Spinal cord (tissue), 10 donors: ENCODE data around the gene SLC16A6. TPM values are rescaled to one million over a fixed set of nuclear protein-coding genes. Genes with fewer than 3 reads are reported as not detected.
"Not testable (repeated sequence)": the region's sequence is repeated elsewhere in the genome, so short reads cannot be mapped to it uniquely, and the experiment has no call there.

Experiments
- DNase-seq, 6 donors: peaks; one replicate each; pipeline versions ENCODE4 v3.0.0 to v3.0.0-alpha.2; 2013 to 2015; ENCODE audit warnings: low spot score in 6 of 6, low read depth in 4 of 6
- H3K27ac ChIP-seq: one replicate; pipeline ENCODE4 v1.5.1; 2013; ENCODE audit warnings: low read depth, low read length, control low read depth
- H3K27me3 ChIP-seq: one replicate; pipeline ENCODE4 v1.6.1; 2013; ENCODE audit warnings: low read length; ENCODE audit not compliant: control insufficient read depth, insufficient read depth
- H3K36me3 ChIP-seq: one replicate; pipeline ENCODE4 v1.6.1; 2013; ENCODE audit warnings: low read length; ENCODE audit not compliant: control insufficient read depth, insufficient read depth
- H3K4me1 ChIP-seq: one replicate; pipeline ENCODE4 v1.6.1; 2013; ENCODE audit warnings: low read length; ENCODE audit not compliant: control insufficient read depth, insufficient read depth
- H3K4me3 ChIP-seq: one replicate; pipeline ENCODE4 v1.5.1; 2013; ENCODE audit warnings: low read depth, low read length, control low read depth
- H3K9me3 ChIP-seq: one replicate; pipeline ENCODE4 v1.6.1; 2013; ENCODE audit warnings: low read length; ENCODE audit not compliant: control insufficient read depth, insufficient read depth
- WGBS: methylation state at CpG from one replicate; pipeline ENCODE4 v1.1.5; 2013; ENCODE audit warnings: missing lambda C conversion rate; ENCODE audit not compliant: insufficient coverage; 5-methylcytosine and 5-hydroxymethylcytosine counted together
- polyA plus RNA-seq, 2 donors: library from polyadenylated mRNA; unstranded; fragments of 120-200 nt; gene quantifications; one replicate each; pipeline ENCODE4 v1.2.1, GENCODE V29; 2013; ENCODE audit not compliant: insufficient read length in 2 of 2
- total RNA-seq, 2 donors: library from RNA; depleted of rRNA in 1 of 2; stranded (reverse); fragments of 120-200 nt in 1 of 2; fragments of >200 nt in 1 of 2; gene quantifications; one replicate each; pipeline versions ENCODE4 v1.2.3 to v1.2.4, GENCODE V29; 2013 to 2014
- donor health status: healthy.

SLC16A6 gene
- total and polyA plus RNA-seq, 4 donors: 2.3 to 36.5 (median 9.4) TPM

DNA sequence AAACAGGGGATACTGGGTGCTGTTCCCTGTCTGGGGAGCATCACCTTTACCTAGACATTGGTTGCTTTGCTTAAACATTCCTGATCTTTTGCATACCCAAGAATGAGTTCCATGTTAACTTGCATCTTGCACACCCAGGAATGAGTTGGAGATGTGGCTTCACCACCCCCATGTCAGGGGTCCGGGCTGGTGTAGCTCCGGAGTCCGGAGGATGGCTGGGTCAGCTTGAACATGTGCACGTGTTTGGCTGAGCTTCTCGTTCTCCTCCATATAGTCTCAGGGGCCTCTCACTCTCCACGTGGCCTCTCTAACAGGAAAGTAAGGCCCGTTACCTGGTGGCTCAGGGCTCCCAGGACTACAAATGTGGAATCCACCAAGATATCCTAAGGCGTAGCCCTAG, 61.3 kb downstream of the SLC16A6 start:
- no peak for DNase-seq
- Histone ChIP-seq H3K9me3 (no peaks in the 10 kb centered on the region), H3K27ac (no peak overlapping the region), H3K4me1 (peaks cover 22% of the 10 kb centered on the region), H3K36me3 (peaks cover 13% of the 10 kb centered on the region), H3K4me3 (no peak overlapping the region), H3K27me3 (no peaks in the 10 kb centered on the region)
- 92% methylated on average over 8 of the region's 8 CpGs for WGBS

DNA sequence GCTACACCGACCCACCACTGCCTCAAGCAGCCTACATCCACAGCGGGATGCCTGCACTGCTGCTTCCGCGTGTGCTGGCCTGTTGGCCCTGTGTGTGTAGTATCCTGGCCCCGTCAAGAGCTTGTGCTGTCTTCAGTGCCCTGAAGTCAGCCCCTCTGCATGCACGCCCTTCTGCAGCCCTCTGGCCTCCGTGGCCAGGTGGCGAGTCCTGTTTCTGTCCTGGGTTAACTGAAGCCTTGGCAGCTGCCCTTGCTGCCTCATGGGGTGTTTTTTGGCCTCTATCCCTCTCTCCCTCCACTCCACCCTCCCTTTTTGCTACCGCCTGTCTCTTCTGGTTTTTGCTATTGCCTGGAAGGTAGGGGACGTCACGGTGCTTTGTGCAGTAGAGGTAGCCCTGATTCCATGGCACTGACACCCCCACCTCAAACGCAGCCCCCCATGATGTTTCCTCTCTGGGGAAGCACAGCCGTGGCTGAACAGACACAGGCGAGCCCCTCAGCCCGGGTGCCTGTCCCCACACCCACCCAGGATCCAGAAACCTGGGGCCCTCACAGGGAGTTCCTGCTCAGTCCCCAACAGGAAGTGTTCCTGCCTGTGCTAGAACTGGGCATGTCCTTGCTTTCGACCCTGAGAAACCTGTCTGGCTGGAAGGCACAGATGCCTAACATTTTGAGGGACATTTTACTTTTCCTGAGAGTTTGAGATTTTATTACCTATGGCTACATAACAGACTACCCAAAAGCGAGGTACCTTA, 61.9 kb downstream of the SLC16A6 start:
- no peak overlapping the region for H3K27ac ChIP-seq
- H3K4me1 ChIP-seq: peaks cover 15% of the 10 kb centered on the region
- H3K36me3 ChIP-seq: peaks cover 13% of the 10 kb centered on the region
- no peaks in the 10 kb centered on the region for H3K27me3 ChIP-seq
- WGBS: 79% methylated on average over 10 of the region's 17 CpGs
- H3K9me3 ChIP-seq: no peaks in the 10 kb centered on the region
- H3K4me3 ChIP-seq: no peak overlapping the region
- DNase-seq: no peak

- H3K27me3 ChIP-seq, H3K4me3 ChIP-seq, DNase-seq, H3K9me3 ChIP-seq, H3K27ac ChIP-seq: not testable (repeated sequence)
- 77% methylated on average over 7 of the region's 9 CpGs for WGBS
- Histone ChIP-seq H3K4me1 (peaks cover 14% of the 10 kb centered on the region), H3K36me3 (peaks cover 13% of the 10 kb centered on the region)
Measured at GRCh38 chr17:68228039-68228680, 62.8 kb downstream of the SLC16A6 start.

- H3K27ac ChIP-seq, H3K27me3 ChIP-seq, DNase-seq, H3K9me3 ChIP-seq, H3K4me3 ChIP-seq: not testable (repeated sequence)
- peaks cover 14% of the 10 kb centered on the region for H3K4me1 ChIP-seq
- peaks cover 13% of the 10 kb centered on the region for H3K36me3 ChIP-seq
- 100% methylated on average over 1 of the region's 4 CpGs for WGBS
Measured at GRCh38 chr17:68225055-68225454, 65.9 kb downstream of the SLC16A6 start.

DNA sequence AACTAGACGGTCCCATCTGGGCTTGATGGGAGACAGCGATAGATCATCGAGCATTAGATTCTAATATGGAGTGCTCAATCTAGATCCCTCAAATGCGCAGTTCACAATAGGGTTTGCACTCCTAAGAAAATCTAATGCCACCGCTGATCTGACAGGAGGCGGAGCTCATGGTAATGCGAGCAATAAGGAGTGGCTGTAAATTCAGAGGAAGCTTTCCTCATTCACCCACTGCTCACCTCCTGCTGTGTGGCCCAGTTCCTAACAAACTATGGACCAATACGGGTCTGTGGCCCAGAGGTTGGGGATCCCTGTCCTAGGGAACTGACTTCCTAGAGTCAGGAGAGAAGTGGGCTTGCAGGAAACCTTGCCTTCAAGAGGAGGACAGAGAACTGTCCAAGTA, 68.3 kb downstream of the SLC16A6 start:
- DNase-seq: no peak
- peaks cover 4% of the 10 kb centered on the region for H3K4me1 ChIP-seq
- H3K36me3 ChIP-seq: peaks cover 4% of the 10 kb centered on the region
- no peaks in the 10 kb centered on the region for H3K9me3 ChIP-seq
- H3K27ac ChIP-seq: no peak overlapping the region
- WGBS: 78% methylated on average over 5 of the region's 8 CpGs
- no peak overlapping the region for H3K4me3 ChIP-seq
- no peaks in the 10 kb centered on the region for H3K27me3 ChIP-seq

GRCh38 chr17:68221786-68222185, 69.1 kb downstream of the SLC16A6 start:
- DNase-seq: no peak
- H3K9me3 ChIP-seq: no peaks in the 10 kb centered on the region
- H3K4me1 ChIP-seq: peaks cover 4% of the 10 kb centered on the region
- H3K4me3 ChIP-seq: no peak overlapping the region
- H3K27me3 ChIP-seq: no peaks in the 10 kb centered on the region
- 95% methylated on average over 4 of the region's 4 CpGs for WGBS
- peaks cover 4% of the 10 kb centered on the region for H3K36me3 ChIP-seq
- H3K27ac ChIP-seq: no peak overlapping the region

DNA sequence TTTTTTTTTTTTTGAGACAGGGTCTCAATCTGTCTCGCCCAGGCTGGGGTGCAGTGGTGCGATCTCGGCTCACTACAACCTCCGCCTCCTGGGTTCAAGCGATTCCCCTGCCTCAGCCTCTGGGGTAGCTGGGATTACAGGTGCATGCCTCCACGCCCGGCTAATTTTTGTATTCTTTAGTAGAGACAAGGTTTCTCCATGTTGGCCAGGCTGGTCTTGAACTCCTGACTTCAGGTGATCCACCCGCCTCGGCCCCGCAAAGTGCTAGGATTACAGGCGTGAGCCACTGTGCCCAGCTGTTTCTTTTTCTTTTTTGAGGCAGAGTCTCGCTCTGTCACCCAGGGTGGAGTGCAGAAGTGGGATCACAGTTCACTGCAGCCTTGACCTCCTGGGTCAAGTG, 70.1 kb downstream of the SLC16A6 start:
- not testable (repeated sequence) for H3K9me3 ChIP-seq, H3K27ac ChIP-seq, H3K4me3 ChIP-seq, H3K4me1 ChIP-seq, H3K27me3 ChIP-seq, DNase-seq, H3K36me3 ChIP-seq
- WGBS: 100% methylated on average over 4 of the region's 12 CpGs

GRCh38 chr17:68220186-68220585, 70.7 kb downstream of the SLC16A6 start:
- not testable (repeated sequence) for H3K9me3 ChIP-seq, H3K36me3 ChIP-seq, DNase-seq, H3K4me1 ChIP-seq, H3K27me3 ChIP-seq, H3K27ac ChIP-seq, H3K4me3 ChIP-seq
- WGBS: no CpG with 5 or more reads among the region's 2 CpGs

GRCh38 chr17:68219429-68219828, 71.5 kb downstream of the SLC16A6 start:
- not testable (repeated sequence) for H3K4me1 ChIP-seq, H3K27me3 ChIP-seq, H3K9me3 ChIP-seq, DNase-seq, H3K27ac ChIP-seq, H3K4me3 ChIP-seq
- WGBS: 100% methylated on average over 2 of the region's 5 CpGs
- H3K36me3 ChIP-seq: peaks cover 11% of the 10 kb centered on the region
